Upper lobe of left lung (tissue), 6 donors: ENCODE measurements around the gene ANXA4. TPM values are rescaled to one million over a fixed set of nuclear protein-coding genes. Genes with fewer than 3 reads are reported as not detected.
A peak's percentile ranks its signal among the peaks of the same experiment; 100 is the strongest.

ENCODE experiments used
- ATAC-seq, 2 donors: fragments of 200-7000 bp; cut with Tn5 transposase; one replicate each; pipeline ENCODE4 v1.9.1; 2022; ENCODE audit warnings: mild to moderate bottlenecking in 2 of 2, moderate library complexity in 2 of 2; ENCODE audit not compliant: low FRiP score in 2 of 2
- DNase-seq, 2 donors: peaks; one replicate each; pipeline ENCODE4 v3.0.0-alpha.2; 2019 to 2020
- H3K27ac ChIP-seq, 4 donors: fragments of 200-600 bp; sonication (generic); one replicate each; pipeline ENCODE4 v1.5.1; 2016 to 2019
- H3K27me3 ChIP-seq, 4 donors: fragments of 200-600 bp; sonication (generic); one replicate each; pipeline ENCODE4 v1.5.1; 2017 to 2019
- H3K36me3 ChIP-seq, 4 donors: fragments of 200-600 bp; sonication (generic); one replicate each; pipeline ENCODE4 v1.5.1; 2016 to 2019
- H3K4me1 ChIP-seq, 4 donors: fragments of 200-600 bp; sonication (generic); one replicate each; pipeline ENCODE4 v1.5.1; 2018 to 2019
- H3K4me3 ChIP-seq, 4 donors: fragments of 200-600 bp; sonication (generic); one replicate each; pipeline ENCODE4 v1.5.1; 2017 to 2019; ENCODE audit warnings: mild to moderate bottlenecking in 2 of 4, moderate library complexity in 1 of 4
- H3K9me3 ChIP-seq, 4 donors: fragments of 200-600 bp; sonication (generic); one replicate each; pipeline ENCODE4 v1.5.1; 2018 to 2019
- EP300 ChIP-seq, 4 donors: sonication (generic); formaldehyde crosslinking; IDR thresholded peaks; one replicate each; pipeline ENCODE4 v1.5.1; 2017; ENCODE audit warnings: antibody characterized with exemption in 4 of 4, control low read depth in 2 of 4
- POLR2A ChIP-seq, 4 donors: fragments of 450-650 bp; IDR thresholded peaks; one replicate each; pipeline ENCODE4 v1.5.1; 2016 to 2017; ENCODE audit warnings: antibody characterized with exemption in 4 of 4, mild to moderate bottlenecking in 2 of 4
- POLR2AphosphoS5 ChIP-seq, 2 donors: sonication (generic); formaldehyde crosslinking; IDR thresholded peaks; one replicate each; pipeline ENCODE4 v1.5.1; 2017; ENCODE audit warnings: antibody characterized with exemption in 2 of 2
- WGBS, 2 donors: methylation state at CpG; one replicate each; pipeline ENCODE4 v1.1.5; 2017 to 2018; 5-methylcytosine and 5-hydroxymethylcytosine counted together
- total RNA-seq, 6 donors: library from RNA; depleted of rRNA in 4 of 6; stranded (reverse); fragments of >200 nt in 4 of 6; gene quantifications; one replicate each; pipeline versions ENCODE4 v1.1.0 to v1.2.1, GENCODE V29; 2016 to 2021
- TF ChIP-seq, protein P1 (sequence below), 6 experiments: fragments of 450-650 bp in 4 of 6; fragments of 200-600 bp in 2 of 6; sonication (generic) in 2 of 6; IDR thresholded peaks; one replicate each; pipeline ENCODE4 v1.5.1; 2016 to 2019; ENCODE audit warnings: antibody characterized with exemption in 6 of 6
- donor health status: DM: no; HTN: no; CAD: no; lungs with moderate emphysema.
- donor health status: DM: no; HTN: yes; CAD: no; lungs with severe emphysema.

Gene ANXA4
- total RNA-seq, 6 donors from 2014 or later, result 84.0 to 214 (median 161) TPM

GRCh38 chr2:69810550-69810949 lies 68.6 kb downstream of the ANXA4 start:
- no peaks in the 10 kb centered on the region for H3K4me1 ChIP-seq
- no peaks in the 10 kb centered on the region for H3K27me3 ChIP-seq
- WGBS, 2 donors, result 92 to 96% methylated on average over 6 of the region's 6 CpGs
- H3K9me3 ChIP-seq, result no peaks in the 10 kb centered on the region
- H3K4me3 ChIP-seq, result no peak overlapping the region
- TF ChIP-seq EP300 (IDR thresholded peaks at IDR 0.05), result no peak
- TF ChIP-seq POLR2AphosphoS5 (IDR thresholded peaks at IDR 0.05), result no peak
- TF ChIP-seq, protein P1, sequence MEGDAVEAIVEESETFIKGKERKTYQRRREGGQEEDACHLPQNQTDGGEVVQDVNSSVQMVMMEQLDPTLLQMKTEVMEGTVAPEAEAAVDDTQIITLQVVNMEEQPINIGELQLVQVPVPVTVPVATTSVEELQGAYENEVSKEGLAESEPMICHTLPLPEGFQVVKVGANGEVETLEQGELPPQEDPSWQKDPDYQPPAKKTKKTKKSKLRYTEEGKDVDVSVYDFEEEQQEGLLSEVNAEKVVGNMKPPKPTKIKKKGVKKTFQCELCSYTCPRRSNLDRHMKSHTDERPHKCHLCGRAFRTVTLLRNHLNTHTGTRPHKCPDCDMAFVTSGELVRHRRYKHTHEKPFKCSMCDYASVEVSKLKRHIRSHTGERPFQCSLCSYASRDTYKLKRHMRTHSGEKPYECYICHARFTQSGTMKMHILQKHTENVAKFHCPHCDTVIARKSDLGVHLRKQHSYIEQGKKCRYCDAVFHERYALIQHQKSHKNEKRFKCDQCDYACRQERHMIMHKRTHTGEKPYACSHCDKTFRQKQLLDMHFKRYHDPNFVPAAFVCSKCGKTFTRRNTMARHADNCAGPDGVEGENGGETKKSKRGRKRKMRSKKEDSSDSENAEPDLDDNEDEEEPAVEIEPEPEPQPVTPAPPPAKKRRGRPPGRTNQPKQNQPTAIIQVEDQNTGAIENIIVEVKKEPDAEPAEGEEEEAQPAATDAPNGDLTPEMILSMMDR (IDR thresholded peaks at IDR 0.05), result no peak
- TF ChIP-seq POLR2A (IDR thresholded peaks at IDR 0.05), result no peak
- no peak for ATAC-seq
- H3K27ac ChIP-seq, result no peak overlapping the region
- DNase-seq, result no peak
- H3K36me3 ChIP-seq, result peaks cover 25 to 84% (median 42%) of the 10 kb centered on the region in 4 donors

DNA sequence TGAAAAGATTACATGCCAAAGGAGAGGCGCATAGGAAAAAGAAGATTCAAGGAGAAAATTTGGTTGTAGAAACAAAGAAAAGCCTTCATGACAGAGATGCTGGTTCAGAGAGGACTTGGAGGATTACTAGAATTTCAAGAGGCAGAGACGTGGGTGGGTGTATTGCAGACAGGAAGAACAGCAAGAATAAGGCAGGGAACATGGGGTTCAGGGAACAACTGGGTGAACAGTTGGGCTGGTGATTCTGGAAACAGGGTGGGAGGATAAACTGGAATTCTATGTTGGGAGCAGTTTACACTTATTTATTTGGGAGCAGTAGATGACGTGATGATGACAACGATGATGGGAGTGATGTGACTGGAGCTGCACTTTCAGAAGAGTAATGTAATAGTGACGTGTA lies 69.1 kb downstream of the ANXA4 start:
- 80 to 90% methylated on average over 5 of the region's 5 CpGs for WGBS, 2 donors
- no peak for DNase-seq
- no peak overlapping the region for H3K27ac ChIP-seq
- H3K27me3 ChIP-seq, result no peaks in the 10 kb centered on the region
- no peak for TF ChIP-seq EP300 (IDR thresholded peaks at IDR 0.05)
- TF ChIP-seq POLR2A (IDR thresholded peaks at IDR 0.05), result no peak
- no peak for TF ChIP-seq POLR2AphosphoS5 (IDR thresholded peaks at IDR 0.05)
- TF ChIP-seq, protein P1 (IDR thresholded peaks at IDR 0.05), result no peak
- no peaks in the 10 kb centered on the region for H3K9me3 ChIP-seq
- no peak overlapping the region for H3K4me3 ChIP-seq
- H3K36me3 ChIP-seq, result peaks cover 23 to 79% (median 40%) of the 10 kb centered on the region in 4 donors
- no peaks in the 10 kb centered on the region for H3K4me1 ChIP-seq
- no peak for ATAC-seq

GRCh38 chr2:69811591-69811990 lies 69.7 kb downstream of the ANXA4 start:
- no peaks in the 10 kb centered on the region for H3K27me3 ChIP-seq
- DNase-seq (no peak), ATAC-seq (no peak)
- no peak overlapping the region for H3K4me3 ChIP-seq
- no peak overlapping the region for H3K27ac ChIP-seq
- peaks cover 17 to 73% (median 36%) of the 10 kb centered on the region in 4 donors for H3K36me3 ChIP-seq
- no peaks in the 10 kb centered on the region for H3K4me1 ChIP-seq
- WGBS, 2 donors, result 92 to 95% methylated on average over 3 of the region's 3 CpGs
- TF ChIP-seq, protein P1 (IDR thresholded peaks at IDR 0.05), result no peak
- no peak for TF ChIP-seq POLR2A (IDR thresholded peaks at IDR 0.05)
- no peak for TF ChIP-seq EP300 (IDR thresholded peaks at IDR 0.05)
- TF ChIP-seq POLR2AphosphoS5 (IDR thresholded peaks at IDR 0.05), result no peak
- no peaks in the 10 kb centered on the region for H3K9me3 ChIP-seq

GRCh38 chr2:69815717-69816116 lies 73.8 kb downstream of the ANXA4 start:
- 75 to 92% methylated on average over 1 of the region's 1 CpG for WGBS, 2 donors
- Histone ChIP-seq H3K9me3 (no peaks in the 10 kb centered on the region), H3K27ac (no peak overlapping the region), H3K27me3 (no peaks in the 10 kb centered on the region), H3K36me3 (peaks cover 14 to 50% (median 26%) of the 10 kb centered on the region in 4 donors), H3K4me3 (no peak overlapping the region), H3K4me1 (peaks cover 0 to 10% (median 3%) of the 10 kb centered on the region in 4 donors)
- ATAC-seq, result no peak
- TF ChIP-seq POLR2AphosphoS5 (IDR thresholded peaks at IDR 0.05) (no peak), POLR2A (IDR thresholded peaks at IDR 0.05) (no peak), EP300 (IDR thresholded peaks at IDR 0.05) (no peak)
- TF ChIP-seq, protein P1 (IDR thresholded peaks at IDR 0.05), result no peak
- no peak for DNase-seq

DNA sequence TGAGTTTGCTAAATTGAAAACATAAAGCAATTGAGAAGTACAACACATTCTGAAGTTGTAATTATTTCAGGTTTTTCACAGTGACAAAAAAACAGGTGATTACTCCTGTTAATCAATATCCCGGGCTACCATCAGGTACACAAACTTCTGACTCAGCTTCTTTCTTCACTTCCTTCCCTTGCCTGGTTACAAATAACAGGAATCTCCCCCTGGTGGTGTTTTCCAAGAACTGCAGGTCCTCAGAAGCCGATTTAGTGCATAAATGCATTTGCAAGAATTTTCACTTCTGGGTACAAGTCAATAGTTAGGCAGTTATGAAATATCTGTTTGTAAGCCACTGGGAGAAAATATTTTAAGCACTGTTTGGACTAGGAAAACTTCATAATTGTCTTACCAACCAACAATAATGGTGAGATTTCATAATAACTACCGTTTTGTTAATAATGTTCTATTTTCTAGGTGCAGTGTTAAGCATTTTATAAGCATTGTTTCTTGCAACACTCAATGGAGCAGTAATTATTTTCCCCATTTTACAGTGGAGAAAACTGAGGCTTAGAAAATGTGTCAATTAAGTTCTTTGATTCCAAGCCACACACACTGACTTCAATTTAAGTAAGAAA lies 75.1 kb downstream of the ANXA4 start:
- peak; percentile 77 to 89 for ATAC-seq
- Histone ChIP-seq H3K27ac (no peak overlapping the region), H3K4me1 (peaks cover 0 to 10% (median 3%) of the 10 kb centered on the region in 4 donors), H3K27me3 (no peaks in the 10 kb centered on the region), H3K9me3 (no peaks in the 10 kb centered on the region), H3K36me3 (peaks cover 13 to 51% (median 36%) of the 10 kb centered on the region in 4 donors), H3K4me3 (no peak overlapping the region)
- peak in 1 of 2 donors; percentile 75 for DNase-seq
- 17 to 22% methylated on average over 3 of the region's 3 CpGs for WGBS, 2 donors
- no peak for TF ChIP-seq POLR2A (IDR thresholded peaks at IDR 0.05)
- TF ChIP-seq, protein P1 (IDR thresholded peaks at IDR 0.05), result peak; percentile 83 to 96 (median 93)
